ENCODE data around the gene ITGB4. TPM values are rescaled to one million over a fixed set of nuclear protein-coding genes. Genes with fewer than 3 reads are reported as not detected.
A peak's percentile ranks its signal among the peaks of the same experiment; 100 is the strongest.

ITGB4 gene
- total RNA-seq, 2 experiments from 2014 or later = 0.81 to 1.3 TPM

- intact Hi-C loops (cut with DNase I, micrococcal nuclease) = loop anchor here in 1 of 2 experiments (10.0 kb wide), 1 partner anchor 492 kb away; the partner anchor contains the start of genes GGA3 and MRPS7
- Histone ChIP-seq H3K4me1 (ENCODE audit: insufficient read depth, low read length) (peaks cover 21% of the 10 kb centered on the region), H3K27me3 (ENCODE audit: control insufficient read depth in 1 of 2, insufficient read depth in 2 of 2, low read length in 2 of 2) (no peaks in the 10 kb centered on the region), H3K9me3 (ENCODE audit: control insufficient read depth in 1 of 2, insufficient read depth in 1 of 2, low read length in 2 of 2) (no peaks in the 10 kb centered on the region), H3K4me3 (ENCODE audit: low read length) (no peak overlapping the region), H3K27ac (ENCODE audit: low read depth in 1 of 2, low read length in 2 of 2) (no peak overlapping the region), H3K36me3 (ENCODE audit: insufficient read depth, low read length) (peaks cover 3% of the 10 kb centered on the region)
- Mint-ChIP-seq H3K27ac (no peak overlapping the region), H3K9me3 (no peaks in the 10 kb centered on the region), H3K4me3 (no peak overlapping the region), H3K36me3 (ENCODE audit: low read depth) (no peaks in the 10 kb centered on the region), H3K27me3 (no peaks in the 10 kb centered on the region), H3K4me1 (ENCODE audit: low read depth) (peaks cover 6% of the 10 kb centered on the region)
- CTCF ChIA-PET = no interaction called here
- ATAC-seq (ENCODE audit: poor library complexity) = no peak
- peak in 1 of 14 experiments; percentile 31 for DNase-seq
- no peak for TF ChIP-seq CTCF (IDR thresholded peaks at IDR 0.05)
- POLR2A ChIA-PET = no interaction called here
These were observed 35.3 kb downstream of the ITGB4 start for GRCh38 chr17:75756451-75757085.

- Mint-ChIP-seq H3K36me3 (ENCODE audit: low read depth) (no peaks in the 10 kb centered on the region), H3K4me1 (ENCODE audit: low read depth) (peaks cover 6% of the 10 kb centered on the region), H3K27me3 (no peaks in the 10 kb centered on the region), H3K4me3 (no peak overlapping the region), H3K9me3 (no peaks in the 10 kb centered on the region), H3K27ac (no peak overlapping the region)
- DNase-seq = no peak
- Histone ChIP-seq H3K27me3 (ENCODE audit: control insufficient read depth in 1 of 2, insufficient read depth in 2 of 2, low read length in 2 of 2) (no peaks in the 10 kb centered on the region), H3K4me1 (ENCODE audit: insufficient read depth, low read length) (peaks cover 21% of the 10 kb centered on the region), H3K36me3 (ENCODE audit: insufficient read depth, low read length) (peaks cover 3% of the 10 kb centered on the region), H3K9me3 (ENCODE audit: control insufficient read depth in 1 of 2, insufficient read depth in 1 of 2, low read length in 2 of 2) (no peaks in the 10 kb centered on the region), H3K4me3 (ENCODE audit: low read length) (no peak overlapping the region), H3K27ac (ENCODE audit: low read depth in 1 of 2, low read length in 2 of 2) (no peak overlapping the region)
- intact Hi-C loops (cut with DNase I, micrococcal nuclease) = loop anchor here in 1 of 2 experiments (10.0 kb wide), 1 partner anchor 492 kb away; the partner anchor contains the start of genes GGA3 and MRPS7
- ATAC-seq (ENCODE audit: poor library complexity) = no peak
- POLR2A ChIA-PET = no interaction called here
- CTCF ChIA-PET = no interaction called here
- TF ChIP-seq CTCF (IDR thresholded peaks at IDR 0.05) = no peak
These were observed 35.9 kb downstream of the ITGB4 start for GRCh38 chr17:75757086-75757681.

DNA sequence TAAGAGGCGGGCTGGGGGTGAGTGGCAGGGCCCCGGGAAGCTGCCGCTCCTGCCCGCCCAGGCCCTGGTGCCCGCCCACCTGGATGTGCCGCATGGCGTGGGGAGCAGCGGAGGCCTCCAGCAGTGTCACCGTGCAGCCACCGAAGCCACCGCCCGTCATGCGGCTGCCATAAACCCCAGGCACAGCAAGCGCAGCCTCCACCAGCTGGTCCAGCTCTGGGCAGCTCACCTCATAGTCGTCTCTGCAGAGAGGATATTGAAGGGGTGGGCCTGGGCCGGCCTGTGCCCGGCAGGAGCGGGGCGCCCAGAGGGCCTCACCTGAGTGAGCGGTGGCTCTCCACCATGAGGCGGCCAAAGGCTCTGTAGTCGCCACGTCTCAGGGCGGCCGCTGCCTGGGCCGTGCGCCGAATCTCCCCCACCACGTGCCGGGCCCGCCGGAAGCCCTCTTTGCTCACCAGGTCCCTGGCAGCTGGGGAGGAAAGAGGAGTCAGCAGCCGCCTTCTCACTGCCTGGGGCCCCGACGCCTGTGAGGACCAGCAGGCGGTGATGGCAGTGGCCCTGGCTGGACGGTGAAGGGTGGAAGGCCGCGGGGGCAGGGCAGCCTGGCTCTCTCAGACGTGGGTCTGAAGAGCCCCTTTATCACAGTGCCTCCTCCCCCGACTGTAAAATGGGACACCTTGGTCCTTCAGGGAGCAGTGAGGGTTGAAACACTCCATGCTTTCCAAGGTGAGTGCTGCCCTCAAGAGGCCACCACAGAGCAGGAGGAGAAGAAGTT is 37.1 kb downstream of the ITGB4 start:
- H3K27me3 Mint-ChIP-seq = no peaks in the 10 kb centered on the region
- Histone ChIP-seq H3K27ac (ENCODE audit: low read depth in 1 of 2, low read length in 2 of 2) (no peak overlapping the region), H3K27me3 (ENCODE audit: control insufficient read depth in 1 of 2, insufficient read depth in 2 of 2, low read length in 2 of 2) (no peaks in the 10 kb centered on the region), H3K4me3 (ENCODE audit: low read length) (no peak overlapping the region), H3K36me3 (ENCODE audit: insufficient read depth, low read length) (peaks cover 3% of the 10 kb centered on the region), H3K9me3 (ENCODE audit: control insufficient read depth in 1 of 2, insufficient read depth in 1 of 2, low read length in 2 of 2) (no peaks in the 10 kb centered on the region), H3K4me1 (ENCODE audit: insufficient read depth, low read length) (peaks cover 19% of the 10 kb centered on the region)
- H3K4me1 Mint-ChIP-seq (ENCODE audit: low read depth) = peaks cover 17% of the 10 kb centered on the region
- ATAC-seq (ENCODE audit: poor library complexity) (no peak), DNase-seq (no peak)
- H3K36me3 Mint-ChIP-seq (ENCODE audit: low read depth) = no peaks in the 10 kb centered on the region
- no peaks in the 10 kb centered on the region for H3K9me3 Mint-ChIP-seq
- no peak overlapping the region for H3K27ac Mint-ChIP-seq
- TF ChIP-seq CTCF (IDR thresholded peaks at IDR 0.05) = no peak
- intact Hi-C loops (cut with DNase I, micrococcal nuclease) = loop anchor here in 1 of 2 experiments (10.0 kb wide), 1 partner anchor 494 kb away; the partner anchor contains the start of genes GGA3 and MRPS7
- ChIA-PET POLR2A (no interaction called here), CTCF (no interaction called here)
- no peak overlapping the region for H3K4me3 Mint-ChIP-seq

Data from CD4-positive, alpha-beta T cell (primary cell).